Activated CD4-positive, CD25-positive, alpha-beta regulatory T cell (primary cell): Measurements from ENCODE around the gene TARS1.

ENCODE experiments used
- DNase-seq, 4 experiments: peaks; one replicate each; lab custom pipeline; 2025; lab: John Stamatoyannopoulos, UW

TARS1 gene

DNA sequence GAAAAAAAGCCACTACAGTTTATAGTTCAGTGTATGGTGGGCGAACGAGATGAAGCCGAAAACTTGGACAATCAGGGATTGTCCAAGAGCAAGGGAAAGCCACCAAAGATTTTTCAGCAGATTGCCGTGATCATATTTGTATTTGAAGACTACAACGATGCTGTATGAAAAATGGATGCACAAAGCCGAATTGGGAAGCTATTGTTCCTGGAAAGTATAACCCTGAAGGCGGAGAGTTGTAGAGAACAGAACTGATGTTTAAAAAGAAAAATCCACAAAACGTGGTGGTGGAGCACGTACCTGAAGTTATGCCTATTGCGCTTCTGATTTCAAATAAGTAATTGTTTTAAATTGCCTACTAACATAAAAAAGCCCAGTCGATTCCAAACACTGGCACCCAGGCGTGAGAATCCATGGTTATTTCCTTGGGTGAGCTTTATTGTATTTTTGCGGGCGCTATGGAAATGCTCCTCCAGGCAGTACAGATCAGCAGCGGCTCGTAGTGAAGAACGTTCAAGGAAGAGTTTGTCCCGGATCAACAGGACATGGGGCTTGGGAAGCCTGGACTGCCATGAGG is 772 bp upstream of the TARS1 start:
- DNase-seq = no peak

DNA sequence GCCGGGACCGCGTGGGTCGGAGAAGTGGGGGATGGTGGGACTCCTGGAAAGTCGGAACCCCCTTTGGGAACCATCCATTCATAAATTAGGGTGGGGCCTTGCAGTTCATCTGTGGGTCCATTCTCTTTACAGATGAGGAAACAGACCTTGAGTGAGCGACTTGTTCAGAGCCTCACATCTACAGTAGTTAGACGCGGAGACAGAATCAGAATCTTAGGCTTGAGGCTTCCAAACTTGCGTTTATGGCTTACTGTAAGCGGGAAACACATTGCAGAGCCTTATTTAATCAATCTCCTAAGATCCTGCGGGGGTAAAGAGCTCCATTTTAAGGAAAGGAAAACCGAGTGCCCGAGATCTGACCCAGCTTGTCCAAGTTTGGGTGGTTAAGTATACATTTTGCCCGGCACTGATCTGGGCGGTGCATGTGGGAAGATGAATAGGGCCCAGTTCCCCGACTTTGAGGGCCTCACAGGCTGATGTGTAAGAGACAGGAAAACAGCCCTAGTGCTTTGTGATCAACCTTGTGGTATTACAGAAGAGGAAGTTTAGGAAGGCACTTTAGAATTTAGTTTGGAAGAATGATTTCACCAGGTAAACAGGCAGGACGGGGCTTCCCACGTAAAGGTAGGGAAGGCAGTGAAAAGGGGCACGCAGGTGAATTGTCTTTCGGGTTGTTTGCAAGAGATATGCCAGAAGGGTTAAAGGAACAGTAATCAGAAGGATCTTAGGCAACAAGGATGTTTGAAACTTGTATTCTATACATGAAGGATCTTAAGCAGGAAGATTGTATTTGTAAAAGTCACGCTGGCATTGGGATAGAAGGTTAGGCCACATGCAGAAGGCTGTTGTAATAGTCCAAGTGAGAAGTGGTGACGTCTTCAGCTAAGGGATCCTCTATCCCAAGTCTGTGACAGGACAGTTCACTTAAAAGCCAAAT is 744 bp downstream of the TARS1 start:
- peak in 1 of 4 experiments; percentile 3 for DNase-seq

DNA sequence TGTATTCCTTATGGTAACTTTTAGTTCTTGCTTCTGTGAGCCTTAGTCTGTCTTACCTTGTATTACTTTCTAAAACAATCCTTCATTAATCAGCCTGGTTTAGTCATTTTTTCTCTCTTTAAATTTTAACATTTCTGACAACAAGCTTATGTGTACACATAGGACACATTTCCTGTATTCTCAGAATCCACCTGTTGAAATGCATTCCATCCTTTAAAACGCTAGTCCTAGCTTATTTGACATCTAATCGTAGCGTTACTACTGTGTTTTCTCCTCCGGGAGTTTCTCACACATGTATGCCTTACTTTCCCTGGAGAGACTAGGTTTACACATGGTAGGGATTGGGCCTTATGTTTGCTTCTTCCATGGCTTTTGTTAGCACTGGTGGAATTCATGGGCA is 3.8 kb downstream of the TARS1 start:
- DNase-seq = no peak

DNA sequence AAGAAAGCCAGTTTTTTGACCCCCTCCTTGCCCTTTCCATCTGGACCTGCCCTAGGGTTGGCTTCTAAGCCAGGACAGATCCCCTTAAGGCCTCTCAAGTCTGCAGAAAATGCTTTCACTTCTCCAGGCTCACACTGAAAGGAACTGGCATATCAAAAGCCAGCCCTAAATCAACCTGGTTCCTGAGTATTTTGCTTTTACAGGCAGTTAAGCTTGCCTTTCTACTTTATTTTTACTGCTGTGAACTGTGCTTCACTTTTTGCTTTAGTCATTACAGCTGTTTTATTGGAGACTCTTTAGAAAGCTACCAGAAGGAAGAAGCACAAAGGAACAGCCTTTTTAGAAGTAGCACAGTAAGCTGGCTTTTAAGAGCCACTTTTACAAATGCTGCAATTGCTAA is 5.0 kb downstream of the TARS1 start:
- no peak for DNase-seq

GRCh38 chr5:33448118-33448517 is 7.4 kb downstream of the TARS1 start:
- DNase-seq = no peak

DNA sequence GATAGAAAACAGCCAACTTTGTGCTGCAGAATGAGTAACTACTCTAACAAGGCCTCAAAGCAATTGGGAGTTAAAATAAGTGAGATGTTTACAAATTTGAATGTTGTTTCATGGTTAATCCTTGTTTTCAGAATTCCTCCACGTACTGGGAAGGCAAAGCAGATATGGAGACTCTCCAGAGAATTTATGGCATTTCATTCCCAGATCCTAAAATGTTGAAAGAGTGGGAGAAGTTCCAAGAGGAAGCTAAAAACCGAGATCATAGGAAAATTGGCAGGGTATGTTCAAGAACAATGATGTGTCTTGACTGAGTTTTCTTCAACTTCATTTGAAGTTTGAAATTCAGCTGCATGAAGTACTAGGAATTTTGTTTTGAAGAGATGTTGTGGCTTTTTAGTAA is 16.4 kb downstream of the TARS1 start:
- no peak for DNase-seq

- DNase-seq = no peak
These were observed 17.1 kb downstream of the TARS1 start for GRCh38 chr5:33457817-33458216.

- no peak for DNase-seq
These were observed 19.4 kb downstream of the TARS1 start for GRCh38 chr5:33460210-33460609.

DNA sequence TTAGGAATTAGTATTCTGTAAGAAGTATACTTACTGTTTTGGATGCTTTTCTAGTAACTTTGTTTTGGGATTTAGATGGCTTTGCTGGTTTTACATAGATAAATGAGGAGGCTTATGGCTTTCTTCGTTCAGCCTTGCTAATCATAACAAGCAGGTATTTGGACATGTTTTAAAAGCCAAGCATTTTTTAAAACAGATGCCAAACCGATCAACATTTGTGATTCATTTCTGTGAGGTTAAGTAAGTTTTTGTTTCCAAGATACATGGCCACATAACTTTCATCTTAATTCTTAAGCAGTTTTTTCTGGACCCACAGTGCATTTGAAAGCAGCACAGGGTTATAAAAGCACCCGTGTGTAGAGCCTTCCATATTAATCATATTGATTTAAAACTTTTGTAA is 21.7 kb downstream of the TARS1 start:
- DNase-seq = no peak

GRCh38 chr5:33465120-33465519 is 24.4 kb downstream of the TARS1 start:
- no peak for DNase-seq

DNA sequence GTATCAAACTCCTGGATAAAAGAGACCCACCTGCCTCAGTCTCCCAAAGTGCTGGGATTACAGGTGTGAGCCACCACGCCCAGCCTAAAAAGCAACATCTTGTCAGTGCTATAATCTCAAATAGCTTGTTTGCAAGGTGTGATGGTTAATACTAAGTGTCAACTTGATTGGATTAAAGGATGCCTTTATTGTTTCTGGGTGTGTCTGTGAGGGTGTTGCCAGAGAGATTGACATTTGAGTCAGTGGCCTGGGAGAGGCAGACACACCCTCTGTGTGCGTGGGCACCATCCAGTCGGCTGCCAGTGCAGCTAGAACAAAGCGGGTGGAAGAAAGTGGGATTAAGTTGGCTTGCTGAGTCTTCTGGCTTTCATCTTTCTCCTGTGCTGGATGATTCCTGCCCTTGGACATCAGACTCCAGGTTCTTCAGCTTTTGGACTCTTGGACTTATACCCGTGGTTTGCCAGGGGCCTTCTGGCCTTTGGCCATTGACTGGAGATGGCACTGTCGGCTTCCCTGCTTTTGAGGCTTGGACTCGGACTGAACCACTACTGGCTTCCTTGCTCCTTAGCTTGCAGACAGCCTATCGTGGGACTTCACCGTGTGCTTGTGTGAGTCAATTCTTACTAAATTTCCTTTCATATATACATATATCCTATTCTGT is 28.1 kb downstream of the TARS1 start:
- DNase-seq = no peak

DNA sequence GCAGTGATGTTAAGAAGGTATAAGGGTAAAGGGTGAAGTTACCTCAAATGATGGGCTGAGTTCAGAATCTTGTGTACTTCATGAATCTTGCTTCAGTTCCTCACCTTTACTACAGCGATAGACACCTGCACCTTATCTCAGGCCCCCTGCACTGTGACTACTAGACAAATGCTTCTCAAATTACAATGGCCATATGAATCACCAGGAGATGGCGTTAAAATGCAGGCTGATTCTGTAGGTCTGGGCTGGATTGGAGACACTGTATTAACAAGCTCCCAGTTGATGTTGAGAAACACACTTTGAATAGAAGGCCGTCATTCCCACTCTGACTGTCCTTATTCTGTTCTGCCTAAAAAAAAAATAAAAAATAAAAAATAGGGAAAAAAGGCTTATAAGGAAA is 29.8 kb downstream of the TARS1 start:
- no peak for DNase-seq

DNA sequence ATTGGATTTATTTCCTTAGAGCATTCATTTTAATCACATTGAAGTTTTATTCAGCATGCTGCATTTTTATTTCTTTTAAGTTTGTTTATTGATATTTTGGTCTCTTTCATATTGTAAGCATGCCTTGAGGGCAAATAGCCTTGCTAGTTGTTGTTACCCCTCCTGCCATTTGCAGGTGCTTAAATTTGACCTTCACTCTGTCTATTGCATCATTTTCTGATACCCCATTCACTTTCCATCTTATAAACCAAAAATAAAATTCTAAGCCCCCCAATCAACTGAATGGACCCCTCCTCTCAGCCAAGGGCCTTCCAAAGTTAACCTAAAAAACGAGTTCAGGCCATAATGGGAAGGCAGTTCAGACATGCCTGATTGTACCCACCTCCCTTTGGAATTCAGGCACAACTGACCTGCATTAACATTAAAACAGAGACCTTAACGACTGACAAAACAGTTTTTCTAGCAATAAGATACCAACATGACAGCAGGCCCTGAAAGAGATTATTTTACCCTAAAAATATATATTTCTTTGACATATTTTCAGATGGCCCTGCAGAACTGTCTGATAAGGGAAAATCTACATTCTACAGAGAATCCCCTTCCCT is 32.1 kb downstream of the TARS1 start:
- no peak for DNase-seq

- no peak for DNase-seq
These were observed 33.2 kb downstream of the TARS1 start for GRCh38 chr5:33474004-33474403.

GRCh38 chr5:33474931-33475499 is 34.2 kb downstream of the TARS1 start:
- no peak for DNase-seq

DNA sequence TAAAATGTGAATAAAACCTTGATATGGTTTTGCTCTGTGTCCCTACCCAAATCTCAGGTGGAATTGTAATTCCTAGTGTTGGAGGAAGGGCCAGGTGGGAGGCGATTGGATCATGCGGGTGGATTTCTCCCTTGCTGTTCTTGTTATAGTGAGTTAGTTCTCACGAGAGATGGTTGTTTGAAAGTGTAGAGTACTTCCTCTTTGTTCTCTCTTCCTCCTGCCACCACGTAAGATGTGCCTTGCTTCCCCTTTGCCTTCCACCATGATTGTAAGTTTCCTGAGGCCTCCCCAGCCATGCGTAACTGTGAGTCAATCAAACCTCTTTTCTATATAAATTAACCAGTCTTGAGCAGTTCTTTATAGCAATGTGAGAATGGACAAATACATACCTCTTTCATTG is 34.9 kb downstream of the TARS1 start:
- no peak for DNase-seq

GRCh38 chr5:33476992-33477391 is 36.2 kb downstream of the TARS1 start:
- DNase-seq = no peak

- no peak for DNase-seq
These were observed 37.1 kb downstream of the TARS1 start for GRCh38 chr5:33477816-33478215.

GRCh38 chr5:33479311-33479710 is 38.5 kb downstream of the TARS1 start:
- no peak for DNase-seq

GRCh38 chr5:33480876-33481275 is 40.1 kb downstream of the TARS1 start:
- DNase-seq = no peak

- no peak for DNase-seq
These were observed 41.6 kb downstream of the TARS1 start for GRCh38 chr5:33482335-33482734.

GRCh38 chr5:33487236-33487635 is 46.5 kb downstream of the TARS1 start:
- no peak for DNase-seq
